Thymus (tissue), 11 donors: ENCODE results near the gene LSM7. TPM values are rescaled to one million over a fixed set of nuclear protein-coding genes. Genes with fewer than 3 reads are reported as not detected.

Source experiments
- DNase-seq, 9 donors: peaks; one replicate each; pipeline ENCODE4 v3.0.0-alpha.2; 2013; ENCODE audit warnings: low spot score in 9 of 9, low read depth in 6 of 9, missing footprints in 1 of 9
- H3K27ac ChIP-seq, 2 donors: one replicate each; pipeline ENCODE4 v1.5.1; 2013; ENCODE audit warnings: control low read depth in 1 of 2, low read depth in 1 of 2, low read length in 1 of 2, mild to moderate bottlenecking in 1 of 2, moderate library complexity in 1 of 2
- H3K27me3 ChIP-seq, 2 donors: one replicate each; pipeline ENCODE4 v1.5.1; 2013; ENCODE audit warnings: low read length in 1 of 2; ENCODE audit not compliant: control insufficient read depth in 2 of 2, insufficient read depth in 1 of 2
- H3K36me3 ChIP-seq, 2 donors: one replicate each; pipeline ENCODE4 v1.5.1; 2013; ENCODE audit warnings: low read length in 1 of 2, mild to moderate bottlenecking in 1 of 2, moderate library complexity in 1 of 2; ENCODE audit not compliant: control insufficient read depth in 2 of 2, insufficient read depth in 2 of 2
- H3K4me1 ChIP-seq, 2 donors: one replicate each; pipeline ENCODE4 v1.5.1; 2013; ENCODE audit warnings: low read length in 2 of 2; ENCODE audit not compliant: control insufficient read depth in 2 of 2, insufficient read depth in 2 of 2
- H3K4me3 ChIP-seq, 2 donors: one replicate each; pipeline ENCODE4 v1.5.1; 2013; ENCODE audit warnings: low read length in 2 of 2, control low read depth in 1 of 2, mild to moderate bottlenecking in 1 of 2
- H3K9me3 ChIP-seq, 2 donors: one replicate each; pipeline ENCODE4 v1.5.1; 2013; ENCODE audit warnings: low read length in 1 of 2, mild to moderate bottlenecking in 1 of 2; ENCODE audit not compliant: control insufficient read depth in 2 of 2, insufficient read depth in 1 of 2
- WGBS: extraction: QIAGEN DNeasy Blood & Tissue Kit; methylation state at CpG from one replicate; pipeline ENCODE4 v1.1.7; 2013; 5-methylcytosine and 5-hydroxymethylcytosine counted together
- polyA plus RNA-seq: library from polyadenylated mRNA; stranded (reverse); fragments of 200-250 nt; gene quantifications from one replicate; pipeline ENCODE4 v1.2.3, GENCODE V29; 2013
- total RNA-seq: library from RNA; stranded (reverse); fragments of 120-200 nt; gene quantifications from one replicate; pipeline ENCODE4 v1.2.4, GENCODE V29; 2013
- donor health status: healthy.

LSM7 gene
- total and polyA plus RNA-seq, 2 donors = 175 to 243 TPM

- H3K27ac ChIP-seq = no peak overlapping the region
- H3K9me3 ChIP-seq = peaks cover 0 to 6% of the 10 kb centered on the region in 2 donors
- DNase-seq = no peak
- H3K36me3 ChIP-seq = no peaks in the 10 kb centered on the region
- WGBS = 20% methylated on average over 62 of the region's 62 CpGs
- H3K4me3 ChIP-seq = no peak overlapping the region
- peaks cover 0 to 9% of the 10 kb centered on the region in 2 donors for H3K4me1 ChIP-seq
- peaks cover 45 to 76% of the 10 kb centered on the region in 2 donors for H3K27me3 ChIP-seq
Measured at GRCh38 chr19:2302319-2303210, 25.8 kb downstream of the LSM7 start.

DNA sequence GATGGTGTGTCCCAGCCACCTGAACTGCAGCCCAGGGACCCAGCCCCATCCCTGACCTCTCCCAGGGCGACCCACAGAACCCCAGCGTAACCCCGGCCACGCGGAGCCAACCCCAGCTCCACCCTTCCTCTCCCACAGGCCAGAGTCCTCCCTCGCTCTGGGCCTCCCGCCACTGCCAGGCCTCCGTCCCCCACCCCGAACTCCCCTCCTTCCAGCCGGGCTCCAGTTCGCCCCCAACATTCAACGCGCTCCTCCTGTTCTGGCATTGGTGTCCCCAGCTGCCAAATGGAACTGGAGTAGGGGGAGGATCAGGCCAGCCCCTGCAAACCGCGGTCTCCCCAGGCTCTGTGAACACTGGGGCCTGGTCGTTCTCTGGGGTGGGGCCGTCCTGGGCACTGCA is 27.9 kb downstream of the LSM7 start:
- DNase-seq = no peak
- H3K9me3 ChIP-seq = no peaks in the 10 kb centered on the region
- no peak overlapping the region for H3K4me3 ChIP-seq
- no peak overlapping the region for H3K27ac ChIP-seq
- no peaks in the 10 kb centered on the region for H3K36me3 ChIP-seq
- H3K4me1 ChIP-seq = peaks cover 0 to 8% of the 10 kb centered on the region in 2 donors
- H3K27me3 ChIP-seq = peaks cover 25 to 63% of the 10 kb centered on the region in 2 donors
- 93% methylated on average over 17 of the region's 17 CpGs for WGBS

DNA sequence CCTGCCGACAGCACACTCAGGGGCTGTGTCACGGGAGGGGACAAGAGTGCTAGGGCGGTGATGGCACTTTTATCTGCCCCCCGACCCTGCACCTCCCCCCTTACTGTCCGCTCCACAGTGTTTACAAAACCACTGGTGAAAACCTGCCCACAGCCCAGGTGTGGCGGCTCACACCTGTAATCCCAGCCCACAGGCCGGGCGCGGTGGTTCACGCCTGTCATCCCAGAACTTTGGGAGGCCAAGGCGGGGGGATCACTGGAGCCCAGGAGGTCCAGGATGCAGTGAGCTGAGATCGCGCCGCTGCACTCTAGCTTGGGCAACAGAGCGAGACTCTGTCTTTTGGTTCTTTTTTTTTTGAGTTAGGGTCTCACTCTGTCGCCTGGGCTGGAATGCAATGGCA is 32.2 kb downstream of the LSM7 start:
- Histone ChIP-seq H3K27me3 (peaks cover 23 to 61% of the 10 kb centered on the region in 2 donors), H3K4me3 (no peak overlapping the region), H3K4me1 (peaks cover 0 to 2% of the 10 kb centered on the region in 2 donors), H3K9me3 (peaks cover 0 to 1% of the 10 kb centered on the region in 2 donors), H3K27ac (no peak overlapping the region), H3K36me3 (no peaks in the 10 kb centered on the region)
- 96% methylated on average over 16 of the region's 16 CpGs for WGBS
- DNase-seq = no peak

DNA sequence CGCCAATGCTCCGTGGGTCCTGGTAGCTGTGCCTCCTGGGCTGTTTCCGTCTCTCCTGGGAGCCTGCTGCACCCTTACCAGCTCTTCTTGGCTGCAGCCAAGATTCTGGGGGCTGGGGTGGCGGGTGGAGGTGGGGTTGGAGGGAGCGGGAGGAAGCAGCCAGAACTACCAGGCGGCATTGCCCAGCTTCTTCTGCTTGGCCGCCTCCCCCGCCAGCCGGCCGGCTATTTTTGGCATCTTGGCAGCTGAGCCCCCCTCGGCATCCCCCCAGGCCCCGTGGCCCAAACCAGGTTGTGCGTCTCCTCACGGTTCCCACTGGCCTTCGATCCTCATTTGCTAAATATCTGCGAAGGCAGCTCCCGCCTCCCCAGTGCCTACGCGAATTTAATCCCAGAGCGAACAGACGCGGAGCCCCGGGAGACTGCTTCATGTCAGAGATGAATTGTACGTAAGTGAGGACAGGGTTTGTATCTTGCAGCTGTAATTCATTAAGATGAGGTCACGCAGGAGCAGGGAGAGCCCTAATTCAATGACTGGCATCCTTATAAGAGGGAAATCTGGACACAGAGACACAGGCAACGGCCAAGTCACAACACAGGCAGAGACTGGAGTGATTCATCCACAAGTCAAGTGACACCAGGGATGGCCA is 33.6 kb downstream of the LSM7 start:
- Histone ChIP-seq H3K27me3 (peaks cover 31 to 62% of the 10 kb centered on the region in 2 donors), H3K36me3 (no peaks in the 10 kb centered on the region), H3K9me3 (peaks cover 0 to 2% of the 10 kb centered on the region in 2 donors), H3K4me3 (no peak overlapping the region), H3K4me1 (peaks cover 11 to 12% of the 10 kb centered on the region in 2 donors), H3K27ac (no peak overlapping the region)
- DNase-seq = no peak
- 83% methylated on average over 26 of the region's 26 CpGs for WGBS

DNA sequence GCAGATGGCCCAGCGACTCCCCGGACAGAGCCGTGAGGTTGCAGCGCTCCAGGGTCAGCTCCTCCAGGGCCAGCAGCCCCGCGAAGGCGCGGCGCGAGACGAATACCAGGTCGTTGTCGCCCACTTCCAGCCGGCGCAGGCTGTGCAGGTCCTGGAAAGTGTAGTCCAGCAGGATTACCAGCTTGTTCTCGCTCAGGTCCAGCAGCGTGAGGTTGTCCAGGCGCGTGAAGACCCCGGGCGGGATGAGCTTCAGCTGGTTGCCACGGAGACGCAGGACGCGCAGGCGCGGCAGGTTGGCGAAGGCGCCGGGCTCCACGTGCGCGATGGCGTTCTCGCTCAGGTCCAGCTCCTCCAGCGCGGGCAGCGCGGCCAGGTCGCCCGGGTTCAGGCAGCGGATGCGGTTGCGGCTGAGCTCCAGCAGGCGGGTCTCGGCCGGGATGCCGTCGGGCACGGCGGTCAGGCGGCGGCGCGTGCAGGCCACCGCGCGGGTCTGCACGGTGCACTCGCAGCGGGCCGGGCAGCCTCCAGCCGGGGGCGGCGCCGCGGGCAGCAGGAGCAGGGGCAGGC is 37.1 kb downstream of the LSM7 start:
- peaks cover 49 to 97% of the 10 kb centered on the region in 2 donors for H3K27me3 ChIP-seq
- no peaks in the 10 kb centered on the region for H3K36me3 ChIP-seq
- 66% methylated on average over 67 of the region's 67 CpGs for WGBS
- no peak overlapping the region for H3K27ac ChIP-seq
- H3K4me3 ChIP-seq = peak overlapping the region in 1 of 2 donors; percentile 43
- DNase-seq = no peak
- peaks cover 14 to 20% of the 10 kb centered on the region in 2 donors for H3K4me1 ChIP-seq
- peaks cover 0 to 5% of the 10 kb centered on the region in 2 donors for H3K9me3 ChIP-seq

DNA sequence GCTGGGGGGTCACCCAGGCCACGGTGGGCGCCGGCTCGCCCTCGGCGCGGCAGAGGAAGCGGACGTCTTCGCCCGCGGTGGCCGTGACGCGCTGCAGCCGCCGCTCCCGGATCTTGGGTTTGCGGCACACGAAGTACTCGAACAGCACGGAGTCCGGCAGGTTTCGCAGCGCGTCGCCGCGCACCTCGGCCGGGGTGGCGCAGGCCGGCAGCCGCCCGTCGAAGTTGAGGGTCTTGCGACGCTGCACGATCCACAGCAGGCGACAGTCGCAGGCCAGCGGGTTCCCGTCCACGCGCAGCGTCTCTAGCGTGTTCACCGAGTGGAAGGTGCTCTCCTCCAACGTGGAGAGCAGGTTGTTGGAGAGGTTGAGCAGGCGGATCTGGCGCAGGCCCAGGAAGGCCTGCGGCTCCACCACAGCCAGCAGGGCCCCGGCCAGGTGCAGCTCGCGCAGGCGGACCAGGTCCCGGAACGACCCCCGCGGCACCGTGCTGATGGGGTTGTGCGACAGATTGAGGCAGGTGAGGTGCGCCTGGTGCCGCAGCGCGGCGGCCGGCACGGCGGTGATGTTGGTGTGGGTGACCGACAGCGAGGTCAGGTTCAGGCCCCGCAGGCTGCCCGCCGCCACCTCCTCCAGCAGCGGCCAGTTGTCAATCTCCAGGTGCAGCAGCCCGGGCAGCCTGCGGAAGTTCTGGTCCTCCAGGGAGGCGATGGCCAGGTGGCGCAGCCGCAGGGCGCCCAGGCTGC is 37.8 kb downstream of the LSM7 start:
- WGBS = 3% methylated on average over 82 of the region's 82 CpGs
- Histone ChIP-seq H3K9me3 (peaks cover 0 to 5% of the 10 kb centered on the region in 2 donors), H3K4me3 (peak overlapping the region in 1 of 2 donors; percentile 43), H3K27ac (no peak overlapping the region), H3K36me3 (no peaks in the 10 kb centered on the region), H3K27me3 (peaks cover 49 to 97% of the 10 kb centered on the region in 2 donors), H3K4me1 (peaks cover 14 to 20% of the 10 kb centered on the region in 2 donors)
- DNase-seq = no peak

DNA sequence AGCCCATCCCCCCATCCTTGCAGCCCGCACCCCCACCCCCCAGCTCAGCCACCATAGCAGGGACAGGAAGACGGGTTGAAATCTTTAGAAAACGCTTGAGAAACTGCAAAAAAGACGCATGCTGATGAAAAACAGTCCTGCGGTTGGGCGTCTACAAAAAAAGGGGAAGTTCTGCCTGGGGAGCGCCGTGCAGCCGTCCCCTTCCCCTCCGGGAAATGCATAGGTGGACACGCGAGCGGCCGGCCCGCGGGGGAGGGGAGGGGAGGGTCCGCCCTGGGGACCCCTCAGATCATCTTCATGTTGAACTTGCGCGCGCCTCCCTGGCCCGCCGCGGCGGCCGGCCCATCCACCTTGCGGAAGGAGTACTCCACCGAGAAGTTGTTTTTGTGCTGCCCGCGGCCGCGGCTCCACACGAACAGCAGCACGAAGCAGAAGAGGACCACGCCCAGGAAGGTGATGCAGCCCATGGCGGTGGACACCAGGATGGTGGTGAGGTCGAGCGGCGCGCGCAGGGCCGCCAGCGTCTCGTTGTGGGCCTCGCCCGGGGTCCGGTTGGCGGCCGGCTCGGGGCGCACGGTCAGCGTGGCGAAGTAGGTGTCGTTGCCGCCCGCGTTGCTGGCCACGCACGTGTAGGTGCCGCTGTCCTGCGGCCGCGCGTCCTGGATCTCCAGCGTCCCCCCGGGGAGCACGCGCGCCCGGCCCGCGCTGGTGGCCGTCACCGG is 38.5 kb downstream of the LSM7 start:
- WGBS = under 1% methylated on average over 72 of the region's 74 CpGs
- peaks cover 49 to 96% of the 10 kb centered on the region in 2 donors for H3K27me3 ChIP-seq

More for the DNA sequence above, 38.5 kb downstream of the LSM7 start:
- peak overlapping the region; percentile 16 to 43 for H3K4me3 ChIP-seq
- peaks cover 14 to 20% of the 10 kb centered on the region in 2 donors for H3K4me1 ChIP-seq
- H3K9me3 ChIP-seq = peaks cover 0 to 5% of the 10 kb centered on the region in 2 donors
- peak overlapping the region in 1 of 2 donors; percentile 60 for H3K27ac ChIP-seq
- H3K36me3 ChIP-seq = no peaks in the 10 kb centered on the region
- DNase-seq = peak in 2 of 9 donors; percentile 22 to 52
